Measurements from ENCODE around the gene ADAMTS13. TPM values are rescaled to one million over a fixed set of nuclear protein-coding genes. Genes with fewer than 3 reads are reported as not detected.

The ADAMTS13 gene
- 10 to 100 TPM in 3 of 6 experiments, 1 to 10 TPM in 3; 8.1 to 27.7 (median 11.3) TPM for total RNA-seq
- long read RNA-seq, partial matches to known transcripts: 2 of 4 reads
- long read RNA-seq, other reads (novel, unspliced or antisense): 2 of 4 reads

DNA sequence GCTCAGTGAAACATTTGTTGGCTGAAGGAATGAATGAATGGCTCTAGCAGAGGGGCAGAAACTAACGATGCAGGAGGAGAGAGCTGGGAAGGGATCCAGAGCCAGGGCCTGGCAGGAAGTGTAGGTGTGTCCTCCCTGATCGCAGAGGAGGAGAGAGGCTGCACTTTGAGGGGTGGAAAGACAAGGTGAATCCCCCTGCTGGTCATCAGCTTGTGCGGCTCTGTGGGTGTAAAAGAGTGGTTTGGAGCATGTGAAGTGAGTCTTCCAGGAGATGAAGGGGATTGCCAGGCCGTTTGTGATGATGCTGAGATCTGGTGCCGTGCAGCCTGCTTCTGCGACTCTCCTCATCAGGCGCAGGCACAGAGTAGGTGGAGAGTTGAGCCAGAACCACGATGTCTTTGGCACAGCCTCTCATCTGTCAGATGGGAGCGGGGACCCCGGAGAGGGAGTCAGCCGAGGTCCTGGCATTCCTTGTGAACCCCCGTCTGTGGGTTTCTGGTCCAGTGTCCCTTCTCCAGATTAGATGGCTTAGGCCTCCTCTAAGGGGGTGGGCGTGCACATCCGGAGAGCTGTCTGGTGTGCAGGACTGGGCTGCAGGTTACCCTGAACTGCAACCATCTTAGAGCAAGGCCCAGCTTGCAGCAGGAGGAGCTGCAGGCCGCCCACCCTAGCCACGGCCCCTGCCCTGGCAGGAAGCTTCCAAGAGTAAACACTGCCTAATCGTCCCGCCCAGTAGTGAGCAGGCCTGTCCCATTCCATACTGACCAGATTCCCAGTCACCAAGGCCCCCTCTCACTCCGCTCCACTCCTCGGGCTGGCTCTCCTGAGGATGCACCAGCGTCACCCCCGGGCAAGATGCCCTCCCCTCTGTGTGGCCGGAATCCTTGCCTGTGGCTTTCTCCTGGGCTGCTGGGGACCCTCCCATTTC, at the start of gene ADAMTS13:
TSS of gene ADAMTS13 (plus strand) at position 753 of the 928 bp plus-strand sequence. CDS start at position 830, 77 bp downstream.
- Histone ChIP-seq H3K27me3 (no peaks in the 10 kb centered on the region), H3K36me3 (no peaks in the 10 kb centered on the region), H3K4me1 (peaks cover 0 to 8% (median 1%) of the 10 kb centered on the region in 4 donors), H3K4me3 (peak within 1 kb of the TSS in 2 of 3 donors; percentile 6 to 11), H3K9me3 (no peaks in the 10 kb centered on the region), H3K27ac (no peak within 1 kb of the TSS)
- WGBS (ENCODE audit: insufficient coverage, low coverage, low lambda C conversion rate, missing lambda C conversion rate): 54% methylated on average over 8 of the region's 23 CpGs
- intact Hi-C loops (cut with DNase I): no loop called here
- TF ChIP-seq POLR2A (IDR thresholded peaks at IDR 0.05): no peak
- TF ChIP-seq, protein P1, sequence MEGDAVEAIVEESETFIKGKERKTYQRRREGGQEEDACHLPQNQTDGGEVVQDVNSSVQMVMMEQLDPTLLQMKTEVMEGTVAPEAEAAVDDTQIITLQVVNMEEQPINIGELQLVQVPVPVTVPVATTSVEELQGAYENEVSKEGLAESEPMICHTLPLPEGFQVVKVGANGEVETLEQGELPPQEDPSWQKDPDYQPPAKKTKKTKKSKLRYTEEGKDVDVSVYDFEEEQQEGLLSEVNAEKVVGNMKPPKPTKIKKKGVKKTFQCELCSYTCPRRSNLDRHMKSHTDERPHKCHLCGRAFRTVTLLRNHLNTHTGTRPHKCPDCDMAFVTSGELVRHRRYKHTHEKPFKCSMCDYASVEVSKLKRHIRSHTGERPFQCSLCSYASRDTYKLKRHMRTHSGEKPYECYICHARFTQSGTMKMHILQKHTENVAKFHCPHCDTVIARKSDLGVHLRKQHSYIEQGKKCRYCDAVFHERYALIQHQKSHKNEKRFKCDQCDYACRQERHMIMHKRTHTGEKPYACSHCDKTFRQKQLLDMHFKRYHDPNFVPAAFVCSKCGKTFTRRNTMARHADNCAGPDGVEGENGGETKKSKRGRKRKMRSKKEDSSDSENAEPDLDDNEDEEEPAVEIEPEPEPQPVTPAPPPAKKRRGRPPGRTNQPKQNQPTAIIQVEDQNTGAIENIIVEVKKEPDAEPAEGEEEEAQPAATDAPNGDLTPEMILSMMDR (IDR thresholded peaks at IDR 0.05): no peak
- ATAC-seq: peak in 1 of 4 donors; percentile 2
- no peak for DNase-seq

DNA sequence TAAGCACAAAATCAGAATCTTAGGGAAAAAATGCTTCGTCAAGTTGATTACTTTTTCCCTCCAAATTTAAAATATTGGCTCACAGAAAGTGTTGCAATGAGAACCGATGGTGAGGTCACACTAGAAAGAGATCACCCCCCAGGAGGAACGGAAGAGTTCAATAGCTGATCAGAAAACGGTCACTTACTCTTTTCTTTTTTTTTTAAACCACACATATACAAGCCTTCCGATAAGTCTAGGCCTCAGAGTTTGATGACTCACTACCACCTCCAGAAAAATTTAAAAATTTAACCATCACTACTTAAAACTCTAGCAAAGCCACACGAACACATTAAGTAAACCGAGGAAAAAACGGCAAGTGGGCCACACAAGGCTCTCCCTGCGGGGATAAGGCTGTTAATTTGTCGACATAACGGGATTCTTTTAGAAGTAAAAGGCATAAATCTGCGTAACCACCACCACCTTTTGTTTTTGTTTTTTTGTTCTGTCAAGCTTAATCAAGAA, 47.5 kb upstream of the ADAMTS13 start:
- no peak for DNase-seq
- intact Hi-C loops (cut with DNase I): no loop called here
- ATAC-seq: peak in 1 of 4 donors; percentile 8
- TF ChIP-seq POLR2A (IDR thresholded peaks at IDR 0.05): no peak
- TF ChIP-seq, protein P1 (IDR thresholded peaks at IDR 0.05): no peak
- peak overlapping the region; percentile 96 to 99 (median 98) for H3K27ac ChIP-seq
- H3K9me3 ChIP-seq: no peaks in the 10 kb centered on the region
- peak overlapping the region; percentile 98 to 99 (median 99) for H3K4me3 ChIP-seq
- H3K36me3 ChIP-seq: peaks cover 0 to 12% (median 2%) of the 10 kb centered on the region in 4 donors
- WGBS (ENCODE audit: insufficient coverage, low coverage, low lambda C conversion rate, missing lambda C conversion rate): 2% methylated on average over 12 of the region's 12 CpGs
- no peaks in the 10 kb centered on the region for H3K27me3 ChIP-seq
- H3K4me1 ChIP-seq: peaks cover 0 to 52% (median 25%) of the 10 kb centered on the region in 4 donors

DNA sequence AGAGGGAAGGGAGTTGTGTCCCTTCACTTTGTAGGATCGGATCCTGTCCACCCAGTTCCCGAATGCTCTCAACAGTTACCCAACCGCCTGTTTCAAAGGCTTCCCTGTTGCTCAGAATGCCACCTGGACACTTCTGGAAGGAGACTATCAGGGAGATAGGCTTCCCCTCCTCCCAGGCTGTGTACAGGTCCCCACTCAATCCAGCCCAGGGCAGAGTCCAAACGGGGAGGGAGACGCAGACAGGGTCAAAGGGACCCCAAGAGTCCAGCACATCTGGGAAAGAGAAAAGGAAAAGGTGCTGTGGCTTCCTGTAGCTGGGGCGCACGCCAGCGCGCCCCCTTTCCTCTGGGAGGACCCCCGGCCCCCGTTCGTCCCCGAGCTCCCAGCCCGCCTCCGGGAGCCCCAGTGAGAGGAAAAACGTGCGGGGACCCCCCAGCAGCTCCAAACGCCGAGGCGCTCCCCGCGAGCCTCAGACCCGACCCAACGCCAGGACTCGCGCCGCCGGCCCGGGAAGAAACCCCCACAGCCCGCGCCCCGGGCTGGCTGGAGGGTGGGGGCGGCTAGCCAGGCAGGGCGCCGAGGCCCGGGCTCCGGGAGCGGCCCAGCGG, 46.9 kb upstream of the ADAMTS13 start:
- WGBS (ENCODE audit: insufficient coverage, low coverage, low lambda C conversion rate, missing lambda C conversion rate): 0% methylated on average over 3 of the region's 39 CpGs
- H3K4me3 ChIP-seq: peak overlapping the region; percentile 98 to 99 (median 99)
- TF ChIP-seq POLR2A (IDR thresholded peaks at IDR 0.05): peak; percentile 26
- TF ChIP-seq, protein P1 (IDR thresholded peaks at IDR 0.05): no peak
- H3K27me3 ChIP-seq: no peaks in the 10 kb centered on the region
- H3K9me3 ChIP-seq: no peaks in the 10 kb centered on the region
- DNase-seq: peak in 2 of 3 donors; percentile 74 to 81
- intact Hi-C loops (cut with DNase I): no loop called here
- H3K36me3 ChIP-seq: peaks cover 0 to 8% (median 2%) of the 10 kb centered on the region in 4 donors
- H3K4me1 ChIP-seq: peaks cover 0 to 47% (median 23%) of the 10 kb centered on the region in 4 donors
- H3K27ac ChIP-seq: peak overlapping the region; percentile 96 to 99 (median 98)
- ATAC-seq: peak; percentile 41 to 59 (median 52)
